HCT116 (cell line): ENCODE measurements around the gene ARF1. TPM values are rescaled to one million over a fixed set of nuclear protein-coding genes. Genes with fewer than 3 reads are reported as not detected.
A peak's percentile ranks its signal among the peaks of the same experiment; 100 is the strongest.

Experiments used
- ATAC-seq: fragments of 200-7000 bp; cut with Tn5 transposase; 2 replicates; pipeline ENCODE4 v1.9.1; 2020; ENCODE audit warnings: mild to moderate bottlenecking, moderate library complexity
- BruUV-seq: library from RNA; stranded (reverse); fragments of 400-500 nt; replicated peaks from 2 replicates; lab custom pipeline; 2021; lab: Mats Ljungman, UMichigan
- CTCF ChIA-PET: fragments of 300-600 bp; sonication (Branson Sonifier 250); formaldehyde crosslinking; loops from one replicate; lab custom pipeline; 2021; ENCODE audit warnings: antibody characterized with exemption; lab: Charles Lee
- POLR2A ChIA-PET: fragments of 300-600, 350-600 bp; sonication (Branson Sonifier 250); formaldehyde crosslinking; loops from one replicate; lab custom pipeline; 2021; ENCODE audit warnings: antibody characterized with exemption; lab: Charles Lee
- RAD21 ChIA-PET, 2 experiments: fragments of 300-600 bp; sonication (Branson Sonifier 250); formaldehyde crosslinking; loops; one replicate each; lab custom pipeline; 2023; ENCODE audit warnings: low total read pairs in 2 of 2; ENCODE audit not compliant: uncharacterized antibody in 2 of 2, unreplicated experiment in 2 of 2, low non-redundant PET in 1 of 2; lab: Charles Lee
- DNase-seq: peaks from one replicate; pipeline ENCODE4 v3.0.0-alpha.2; 2010; ENCODE audit warnings: low read depth, low spot score
- H2AFZ ChIP-seq: fragments of 200-600 bp; shearing (Covaris generic), sonication (generic); 2 replicates; pipeline ENCODE4 v1.6.1; 2017; ENCODE audit warnings: low read depth, mixed run types, mixed read lengths, antibody characterized with exemption, low read length; ENCODE audit not compliant: poor library complexity, severe bottlenecking
- H3K27ac ChIP-seq: 2 replicates; pipeline ENCODE4 v1.5.1; 2012; ENCODE audit warnings: low read depth, low read length
- H3K27me3 ChIP-seq: fragments of 200-600 bp; sonication (generic); 2 replicates; pipeline ENCODE4 v1.6.1; 2016; ENCODE audit warnings: mixed run types, low read length, mixed read lengths; ENCODE audit not compliant: insufficient read depth
- H3K36me3 ChIP-seq, 2 experiments: fragments of 200-500 bp in 1 of 2; fragments of 200-600 bp in 1 of 2; sonication (Bioruptor generic) in 1 of 2; sonication (generic) in 1 of 2; 2 replicates each; pipeline versions ENCODE4 v1.5.1 to v1.6.1; 2014 to 2016; ENCODE audit warnings: low read length in 2 of 2, inconsistent platforms in 1 of 2, mixed read lengths in 1 of 2, mixed run types in 1 of 2; ENCODE audit not compliant: insufficient read depth in 2 of 2, control insufficient read depth in 1 of 2
- H3K4me1 ChIP-seq, 2 experiments: fragments of 200-600 bp in 1 of 2; sonication (generic) in 1 of 2; 2 replicates each; pipeline versions ENCODE4 v1.5.1 to v1.6.1; 2012 to 2017; ENCODE audit warnings: low read length in 2 of 2, inconsistent platforms in 1 of 2, mild to moderate bottlenecking in 1 of 2, mixed read lengths in 1 of 2, mixed run types in 1 of 2, moderate library complexity in 1 of 2; ENCODE audit not compliant: insufficient read depth in 2 of 2, control insufficient read depth in 1 of 2
- H3K4me2 ChIP-seq: fragments of 200-600 bp; sonication (generic); 2 replicates; pipeline ENCODE4 v1.6.1; 2017; ENCODE audit warnings: mixed run types, low read length, mixed read lengths
- H3K4me3 ChIP-seq, 2 experiments: fragments of 200-600 bp in 1 of 2; sonication (generic) in 1 of 2; replicated peaks in 1 of 2; 2 replicates each; pipeline ENCODE4 v1.5.1; 2011 to 2016; ENCODE audit warnings: low read length in 2 of 2, control low read depth in 1 of 2, low read depth in 1 of 2, mild to moderate bottlenecking in 1 of 2, mixed read lengths in 1 of 2, mixed run types in 1 of 2
- H3K79me2 ChIP-seq: fragments of 200-600 bp; sonication (generic); 2 replicates; pipeline ENCODE4 v1.6.1; 2017; ENCODE audit warnings: mild to moderate bottlenecking, mixed run types, low read length, moderate library complexity, mixed read lengths; ENCODE audit not compliant: insufficient read depth
- H3K9ac ChIP-seq: fragments of 200-600 bp; sonication (generic); 2 replicates; pipeline ENCODE4 v1.6.1; 2016; ENCODE audit warnings: low read length, mixed read lengths
- H3K9me2 ChIP-seq: fragments of 200-600 bp; sonication (generic), shearing (Covaris generic); 2 replicates; pipeline ENCODE4 v1.6.1; 2017; ENCODE audit warnings: mixed run types, mild to moderate bottlenecking, moderate library complexity; ENCODE audit not compliant: insufficient read depth
- H3K9me3 ChIP-seq, 2 experiments: fragments of 200-500 bp in 1 of 2; fragments of 200-600 bp in 1 of 2; sonication (Bioruptor generic) in 1 of 2; sonication (generic) in 1 of 2; 2 replicates each; pipeline ENCODE4 v1.6.1; 2014 to 2017; ENCODE audit warnings: low read length in 2 of 2, mixed read lengths in 2 of 2, inconsistent platforms in 1 of 2, low read depth in 1 of 2, mild to moderate bottlenecking in 1 of 2, mixed run types in 1 of 2, moderate library complexity in 1 of 2; ENCODE audit not compliant: control insufficient read depth in 1 of 2, insufficient read depth in 1 of 2
- H4K20me1 ChIP-seq: fragments of 200-600 bp; sonication (generic), shearing (Covaris generic); 2 replicates; pipeline ENCODE4 v1.6.1; 2017; ENCODE audit warnings: mixed run types, mild to moderate bottlenecking, moderate library complexity; ENCODE audit not compliant: insufficient read depth
- ATF3 ChIP-seq: IDR thresholded peaks from 2 replicates; pipeline ENCODE4 v1.6.1; 2012
- CEBPB ChIP-seq: IDR thresholded peaks from 2 replicates; pipeline ENCODE4 v1.6.1; 2012; ENCODE audit warnings: low read depth
- EGR1 ChIP-seq: IDR thresholded peaks from 2 replicates; pipeline ENCODE4 v1.6.1; 2012; ENCODE audit warnings: low read depth
- EZH2phosphoT487 ChIP-seq: fragments of 200-600 bp; IDR thresholded peaks from 2 replicates; pipeline ENCODE4 v1.6.1; 2018; ENCODE audit warnings: antibody characterized with exemption, borderline replicate concordance
- FOSL1 ChIP-seq: IDR thresholded peaks from 2 replicates; pipeline ENCODE4 v1.6.1; 2012; ENCODE audit warnings: low read depth
- JUND ChIP-seq: IDR thresholded peaks from 2 replicates; pipeline ENCODE4 v1.6.1; 2012
- POLR2A ChIP-seq: IDR thresholded peaks from 2 replicates; pipeline ENCODE4 v1.7.0; 2011; ENCODE audit warnings: borderline replicate concordance; ENCODE audit not compliant: insufficient read depth, insufficient read length; ENCODE audit errors: extremely low read depth
- SIN3A ChIP-seq: IDR thresholded peaks from 2 replicates; pipeline ENCODE4 v1.6.1; 2012; ENCODE audit warnings: low read depth
- YY1 ChIP-seq: IDR thresholded peaks from 2 replicates; pipeline ENCODE4 v1.6.1; 2011; ENCODE audit warnings: low read length, low read depth, moderate library complexity, mild to moderate bottlenecking; ENCODE audit not compliant: insufficient replicate concordance; ENCODE audit errors: extremely low read depth
- ZBTB33 ChIP-seq: IDR thresholded peaks from 2 replicates; pipeline ENCODE4 v1.6.1; 2011; ENCODE audit warnings: mild to moderate bottlenecking, low read length, moderate library complexity; ENCODE audit not compliant: insufficient replicate concordance; ENCODE audit errors: extremely low read depth
- ZFX ChIP-seq: fragments of 450-650 bp; IDR thresholded peaks from 2 replicates; pipeline ENCODE4 v1.6.1; 2017
- intact Hi-C: fragments of 100-400 bp; cut with micrococcal nuclease; formaldehyde crosslinking; loops from 2 replicates; pipeline ENCODE4 v1.10.0; 2022
- total RNA-seq: library from RNA; stranded (reverse); gene quantifications from one replicate; pipeline ENCODE4 v1.2.1, GENCODE V29; 2021; ENCODE audit not compliant: unreplicated experiment

Gene ARF1
- total RNA-seq, 1 experiment from 2014 or later, result 394 TPM

- no peak for TF ChIP-seq SIN3A
- no peak for TF ChIP-seq POLR2A
- no peak for TF ChIP-seq EGR1
- no peak for TF ChIP-seq ATF3
- TF ChIP-seq ZBTB33, result no peak
- no peak for TF ChIP-seq EZH2phosphoT487
- TF ChIP-seq CEBPB, result no peak
- TF ChIP-seq ZFX, result no peak
- TF ChIP-seq YY1, result no peak
- no peak for TF ChIP-seq JUND
- no peak for TF ChIP-seq FOSL1
- peak overlapping the region; percentile 94 for H3K4me2 ChIP-seq
- intact Hi-C loops, result loop anchor here (1.0 kb wide), 1 partner anchor 103 kb away; no protein-coding TSS in a partner anchor
- ChIA-PET CTCF (interaction anchor here (1.0 kb wide), 1 partner anchor 20 kb away, joined by 4 read pairs; the partner anchor contains the start of gene ARF1), RAD21 (interaction anchor here in 1 of 2 experiments (0.9 kb wide), 1 partner anchor 103 kb away, joined by 3 read pairs; no protein-coding TSS in a partner anchor), POLR2A (interaction anchor here (0.7 kb wide), 1 partner anchor 20 kb away, joined by 3 read pairs; the partner anchor contains the start of gene ARF1)
- ATAC-seq (peak; percentile 48), DNase-seq (no peak)
- H3K79me2 ChIP-seq, result peaks cover 50% of the 10 kb centered on the region
- peaks cover 12 to 28% of the 10 kb centered on the region in 2 experiments; a peak in 3 of 4 replicates for H3K36me3 ChIP-seq
- no peaks in the 10 kb centered on the region for H4K20me1 ChIP-seq
- H3K27ac ChIP-seq, result peak overlapping the region; percentile 85
- no peaks in the 10 kb centered on the region for H3K9me3 ChIP-seq
- H3K9me2 ChIP-seq, result no peaks in the 10 kb centered on the region
- no TSS peak for BruUV-seq
- H3K27me3 ChIP-seq, result no peaks in the 10 kb centered on the region
- no peak overlapping the region for H2AFZ ChIP-seq
- H3K4me3 ChIP-seq, result peak overlapping the region; percentile 82 to 91
- peak overlapping the region; percentile 91 for H3K9ac ChIP-seq
- H3K4me1 ChIP-seq, result peaks cover 2 to 21% of the 10 kb centered on the region in 2 experiments; a peak in 3 of 4 replicates
Observed at GRCh38 chr1:228101994-228102790, 19.7 kb downstream of the ARF1 start.
